GM19193 (cell line): ENCODE results near the gene GPRC5A.

Source experiments
- POLR2A ChIP-seq: IDR thresholded peaks from 4 replicates; pipeline ENCODE4 v1.6.1; 2011; ENCODE audit not compliant: insufficient read depth, insufficient read length; ENCODE audit errors: extremely low read depth

Gene GPRC5A

DNA sequence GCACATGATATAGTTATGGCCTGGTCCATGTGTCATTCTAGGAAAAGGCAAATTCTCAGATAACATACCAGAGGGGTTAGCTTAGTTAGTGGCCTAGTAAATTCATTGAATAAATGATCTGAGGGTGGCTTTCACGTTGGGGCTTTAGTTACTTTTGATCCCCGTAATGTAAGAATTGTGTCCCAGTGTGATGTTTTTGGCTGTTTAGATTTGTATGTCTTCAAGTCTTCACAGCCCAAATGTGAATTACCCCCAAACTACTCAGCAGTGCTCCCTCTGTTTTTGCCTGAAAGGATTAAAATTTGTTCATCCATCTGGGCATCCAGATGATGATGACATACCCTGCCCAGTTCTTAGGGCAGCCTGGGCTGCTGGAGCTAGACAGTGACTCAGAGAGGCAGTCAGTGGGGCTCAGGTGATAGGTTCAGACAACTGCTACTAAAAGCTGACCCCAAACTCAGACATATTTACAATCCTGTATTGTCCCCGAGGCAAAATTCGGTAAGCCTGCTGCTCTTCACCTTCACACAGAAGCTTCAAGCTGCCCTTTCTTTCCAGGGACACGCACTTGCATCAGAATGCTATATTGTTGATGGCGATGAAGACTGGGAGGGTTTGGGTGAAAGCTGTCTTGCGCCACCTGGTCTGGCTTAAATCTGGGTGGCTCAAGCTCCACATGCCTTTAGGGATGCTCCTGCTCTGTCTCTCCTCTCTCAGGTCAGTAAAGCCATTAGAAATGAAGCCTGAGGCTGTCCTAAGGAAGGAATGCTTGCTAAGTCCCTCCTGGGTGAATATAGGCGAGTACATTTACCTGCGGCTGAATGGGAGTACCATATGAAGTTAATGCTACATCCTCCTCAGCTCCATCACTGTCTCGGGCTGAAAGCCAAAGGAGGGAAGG is 50.3 kb downstream of the GPRC5A start:
- no peak for TF ChIP-seq POLR2A

DNA sequence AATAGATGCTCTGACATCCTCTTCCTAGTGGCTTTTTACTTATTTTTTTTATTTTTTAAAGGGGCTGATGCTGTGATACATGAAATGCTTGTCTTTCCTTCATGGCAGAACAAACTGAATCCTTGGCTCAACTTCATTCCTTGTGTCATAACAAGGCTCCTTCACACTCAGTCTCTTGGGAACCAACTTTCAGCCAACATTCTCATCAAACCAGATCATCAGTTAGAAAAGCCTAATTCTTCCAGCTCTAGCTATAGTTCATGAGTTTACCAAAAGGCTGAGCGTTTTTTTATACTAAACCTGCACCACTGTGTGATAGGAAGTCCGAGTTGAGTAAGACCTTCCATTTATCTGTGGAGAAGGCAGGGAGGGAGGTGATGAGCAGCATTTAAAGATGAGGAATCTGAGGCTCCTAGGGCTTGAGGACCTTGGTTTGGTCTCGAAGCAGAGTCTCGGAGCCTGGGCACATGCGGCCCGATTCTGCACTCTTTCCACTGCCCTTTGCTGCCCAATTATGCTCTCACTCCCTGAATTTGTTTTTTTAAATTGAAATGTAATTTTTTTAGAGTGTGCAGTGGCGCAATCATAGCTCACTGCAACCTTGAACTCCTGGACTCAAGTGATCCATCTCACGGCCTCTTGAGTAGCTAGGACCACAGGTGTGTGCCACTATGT is 52.4 kb downstream of the GPRC5A start:
- TF ChIP-seq POLR2A: no peak

GRCh38 chr12:12945591-12945990 is 54.2 kb downstream of the GPRC5A start:
- TF ChIP-seq POLR2A: no peak

DNA sequence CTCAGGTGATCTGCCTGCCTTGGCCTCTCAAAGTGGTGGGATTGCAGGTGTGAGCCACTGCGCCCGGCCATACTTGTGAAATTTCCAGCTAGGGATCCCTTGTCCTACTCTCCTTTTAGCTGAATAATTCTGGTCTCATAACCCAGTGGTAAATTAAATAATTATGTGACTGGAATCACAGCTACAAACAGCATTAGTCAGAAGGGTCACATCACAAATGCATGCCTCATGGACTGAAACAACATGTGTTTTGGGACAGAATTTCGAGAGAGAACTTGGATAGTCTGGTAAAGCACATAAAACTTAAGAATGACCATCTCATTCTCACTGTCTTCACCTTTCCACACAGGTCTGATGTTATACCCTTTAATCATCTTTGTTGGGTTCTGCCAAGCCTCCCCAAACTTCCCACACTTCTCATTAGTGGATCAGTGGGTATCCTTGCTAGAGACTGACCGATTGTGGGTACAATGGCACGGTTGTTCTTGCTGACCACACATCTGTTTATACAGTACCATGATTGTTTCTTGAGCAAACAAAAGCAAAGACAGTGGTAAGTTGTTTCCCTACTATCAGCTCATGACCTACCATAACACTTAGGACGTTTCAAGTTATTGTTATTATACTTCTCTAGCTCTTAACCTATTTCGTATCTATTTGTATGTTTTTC is 55.5 kb downstream of the GPRC5A start:
- no peak for TF ChIP-seq POLR2A

DNA sequence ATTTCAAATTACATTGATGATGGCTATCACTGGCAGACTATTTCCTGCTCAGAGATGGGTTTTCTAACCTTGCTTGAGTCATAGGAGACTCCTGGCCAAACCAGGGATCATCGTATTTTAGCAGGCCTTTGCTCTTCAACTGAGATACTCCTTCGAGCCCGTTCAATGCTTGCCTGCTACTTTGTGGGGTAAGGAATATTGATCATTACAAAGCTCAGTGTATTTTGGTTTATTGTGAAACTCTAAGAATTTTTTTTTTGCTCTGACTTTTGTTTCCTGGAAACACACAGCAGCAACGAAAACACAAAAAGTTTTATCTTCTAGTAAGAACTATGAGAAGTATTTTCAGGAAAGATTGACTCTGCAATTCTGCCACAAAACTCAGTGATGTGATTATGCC is 56.5 kb downstream of the GPRC5A start:
- no peak for TF ChIP-seq POLR2A

DNA sequence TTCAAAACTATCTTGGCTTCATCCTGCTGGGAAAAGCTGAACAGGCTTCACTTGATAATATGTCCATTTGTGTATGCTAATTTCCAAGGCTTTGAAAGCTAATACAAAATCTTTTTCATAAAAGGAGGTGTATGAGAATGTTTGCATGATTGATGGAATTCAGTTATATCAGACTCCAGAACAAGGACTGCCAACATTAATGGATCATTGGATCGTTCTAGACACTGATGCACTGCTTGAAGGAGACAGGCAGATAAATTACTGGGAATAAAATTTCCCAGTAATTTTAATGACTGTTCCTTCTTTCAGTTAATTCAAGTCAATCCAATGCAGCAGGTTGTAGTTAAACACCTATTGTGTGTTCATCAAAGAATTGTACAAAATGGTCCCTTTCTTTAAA is 60.1 kb downstream of the GPRC5A start:
- TF ChIP-seq POLR2A: no peak

DNA sequence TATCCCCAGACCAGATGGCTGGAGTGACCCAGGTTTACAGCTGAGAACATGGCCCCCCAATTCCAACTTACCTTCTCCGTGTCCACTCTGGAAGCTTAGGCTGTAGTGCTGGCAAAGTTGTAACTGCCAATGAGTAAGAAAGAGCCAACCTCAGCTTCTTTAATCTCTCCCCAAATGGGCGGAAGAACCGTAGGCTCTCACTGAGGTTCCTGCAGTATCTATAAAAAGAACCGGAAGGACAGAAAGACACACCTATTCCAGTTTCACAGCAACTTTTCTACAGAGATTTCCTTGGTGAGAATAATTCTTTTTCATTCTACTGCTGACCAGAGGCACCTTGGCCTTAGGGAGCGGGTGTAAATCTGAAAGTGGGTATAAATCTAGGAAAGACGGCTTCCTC is 60.7 kb downstream of the GPRC5A start, which contains the start of gene GPRC5D:
GPRC5D (minus strand) TSS at position 135 of the 400 bp plus-strand sequence. CDS start 1,786 bp downstream, outside the sequence.
- TF ChIP-seq POLR2A: no peak

- no peak for TF ChIP-seq POLR2A
These were observed 63.0 kb downstream of the GPRC5A start for GRCh38 chr12:12954356-12954755.

DNA sequence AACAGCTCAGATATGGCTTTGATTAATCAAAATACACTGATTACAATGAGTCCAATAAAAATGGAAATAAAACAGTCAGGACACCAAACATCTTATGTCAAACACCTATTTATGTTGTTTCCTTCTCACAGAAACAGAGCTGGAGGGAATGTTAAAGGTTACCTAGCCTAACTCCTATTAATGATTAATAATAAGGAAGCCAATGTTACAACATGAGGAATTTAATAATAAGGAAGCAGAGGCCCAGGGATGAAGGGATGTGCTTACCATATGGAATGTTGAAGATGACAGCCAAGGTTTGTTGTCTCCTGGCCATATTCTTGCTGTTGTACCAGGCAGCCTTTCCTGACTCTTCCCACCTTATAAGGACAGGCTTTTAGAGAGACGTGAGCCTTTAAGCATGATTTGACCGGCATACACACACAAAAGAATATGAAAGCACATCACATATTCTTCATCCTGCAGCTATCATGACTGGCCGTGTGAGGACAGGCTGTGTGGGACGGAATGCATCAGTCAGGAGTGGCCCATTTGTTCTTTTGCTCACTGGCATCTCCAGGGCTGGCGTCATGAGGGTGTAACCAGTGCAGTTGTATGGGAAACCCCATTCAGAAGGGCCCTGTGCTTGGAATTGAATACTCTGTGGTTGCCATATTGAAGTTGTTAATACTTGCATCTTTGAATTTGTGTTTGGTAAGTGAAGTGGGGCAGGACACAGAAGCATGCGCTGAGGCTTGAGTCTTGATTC is 63.7 kb downstream of the GPRC5A start:
- TF ChIP-seq POLR2A: no peak

- no peak for TF ChIP-seq POLR2A
These were observed 67.5 kb downstream of the GPRC5A start for GRCh38 chr12:12958886-12959285.

DNA sequence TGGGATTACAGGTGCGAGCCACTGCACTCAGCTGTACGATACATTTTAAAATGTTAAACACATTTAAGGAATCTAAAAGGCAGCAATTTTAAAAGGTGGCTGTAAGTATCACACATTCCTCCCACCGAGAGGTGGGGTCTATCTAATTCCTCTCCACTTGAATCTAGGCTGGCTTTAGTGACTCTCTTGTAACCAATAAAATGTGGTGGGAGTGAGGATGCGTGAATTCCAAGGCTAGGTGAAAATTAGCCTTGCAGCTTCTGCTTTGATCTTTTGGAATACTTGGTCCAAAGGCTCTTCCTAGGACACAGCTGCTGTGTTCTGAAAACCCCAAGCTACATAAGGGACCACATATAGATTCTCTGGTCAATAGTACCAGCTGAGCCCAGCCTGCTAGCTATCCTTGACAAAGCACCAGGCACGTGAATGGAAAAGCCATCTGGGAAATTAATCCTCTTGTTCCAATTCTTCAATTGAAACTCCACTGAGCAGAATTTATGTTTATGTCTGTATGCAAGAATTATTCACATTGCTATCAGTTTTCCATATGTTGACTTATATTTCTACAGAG is 69.4 kb downstream of the GPRC5A start:
- no peak for TF ChIP-seq POLR2A

- TF ChIP-seq POLR2A: no peak
These were observed 72.9 kb downstream of the GPRC5A start for GRCh38 chr12:12964255-12964654.

DNA sequence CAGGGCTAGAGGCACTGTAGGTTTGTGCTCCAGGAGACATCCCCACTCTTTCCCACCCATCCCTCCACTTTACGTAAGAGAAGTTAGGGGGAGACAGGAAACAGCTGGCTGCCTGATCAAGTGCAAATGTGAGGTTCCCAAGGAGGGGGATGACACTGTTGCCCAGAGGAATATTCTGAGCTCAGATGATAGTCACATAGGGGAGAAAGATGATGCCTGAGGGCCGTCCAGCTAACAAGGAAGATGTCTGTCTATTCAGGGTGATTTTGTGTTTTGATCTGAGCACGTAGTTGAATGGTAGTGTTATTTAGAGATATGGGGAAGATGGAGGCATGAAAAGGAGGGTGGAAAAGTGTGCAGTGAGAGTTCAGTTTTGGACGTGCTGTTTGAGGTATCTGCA is 74.5 kb downstream of the GPRC5A start:
- no peak for TF ChIP-seq POLR2A
